ENCODE results near the gene THPO.

The THPO gene

GRCh38 chr3:184328516-184328915 lies 49.5 kb downstream of the THPO start:
- DNase-seq = no peak

- no peak for DNase-seq
Observed at GRCh38 chr3:184327171-184327570, 50.8 kb downstream of the THPO start.

- no peak for DNase-seq
Observed at GRCh38 chr3:184325715-184326369, 52.2 kb downstream of the THPO start.

- no peak for DNase-seq
Observed at GRCh38 chr3:184325269-184325668, 52.7 kb downstream of the THPO start.

- no peak for DNase-seq
Observed at GRCh38 chr3:184323696-184324095, 54.3 kb downstream of the THPO start.

- peak; percentile 84 for DNase-seq
Observed at GRCh38 chr3:184322731-184323487, 55.1 kb downstream of the THPO start.

All from inflammatory macrophage treated with lipopolysaccharide for 4 hours (primary cell).